Endothelial cell of umbilical vein (primary cell): Measurements from ENCODE around the gene SYNM. TPM values are rescaled to one million over a fixed set of nuclear protein-coding genes. Genes with fewer than 3 reads are reported as not detected.

Experiments used
- BruUV-seq: library from RNA; stranded (reverse); fragments of 400-500 nt; replicated peaks from 2 replicates; lab custom pipeline; 2021; lab: Mats Ljungman, UMichigan
- CTCF ChIA-PET: fragments of 300-600, 350-600 bp; sonication (Branson Sonifier 250); formaldehyde crosslinking; loops from one replicate; lab custom pipeline; 2021; ENCODE audit warnings: antibody characterized with exemption, inconsistent platforms; lab: Charles Lee
- POLR2A ChIA-PET: fragments of 300-600, 350-600 bp; sonication (Branson Sonifier 250); formaldehyde crosslinking; loops from one replicate; lab custom pipeline; 2021; ENCODE audit warnings: antibody characterized with exemption, inconsistent platforms; lab: Charles Lee
- DNase-seq: peaks from one replicate; pipeline ENCODE4 v3.0.0-alpha.2; 2011; ENCODE audit warnings: low read depth, low spot score
- FAIRE-seq: peaks from 2 replicates; lab custom pipeline; 2011; peaks lifted over from hg19 to GRCh38; lab: Jason Lieb, UNC
- H2AFZ ChIP-seq: 2 replicates; pipeline ENCODE4 v1.6.0; 2012; ENCODE audit warnings: low read depth, low read length, control low read depth, inconsistent platforms
- H3K27ac ChIP-seq: 2 replicates; pipeline ENCODE4 v1.5.1; 2011; ENCODE audit warnings: low read depth, mild to moderate bottlenecking, control low read depth, low read length, moderate library complexity; ENCODE audit not compliant: insufficient read depth
- H3K27me3 ChIP-seq, 2 experiments: 2 replicates each; pipeline versions ENCODE4 v1.6.0 to v1.6.1; 2011; ENCODE audit warnings: low read length in 2 of 2, mixed read lengths in 1 of 2; ENCODE audit not compliant: control insufficient read depth in 2 of 2, insufficient read depth in 2 of 2
- H3K36me3 ChIP-seq, 2 experiments: 2 replicates in 1 of 2; 3 replicates in 1 of 2; pipeline ENCODE4 v1.5.1; 2011; ENCODE audit warnings: low read length in 2 of 2, mild to moderate bottlenecking in 1 of 2, moderate library complexity in 1 of 2; ENCODE audit not compliant: control insufficient read depth in 2 of 2, insufficient read depth in 2 of 2; ENCODE audit errors: extremely low read depth in 1 of 2
- H3K4me1 ChIP-seq: 3 replicates; pipeline ENCODE4 v1.5.1; 2011; ENCODE audit warnings: mild to moderate bottlenecking, low read length; ENCODE audit not compliant: control insufficient read depth, insufficient read depth; ENCODE audit errors: extremely low read depth
- H3K4me2 ChIP-seq: 2 replicates; pipeline ENCODE4 v1.6.1; 2011; ENCODE audit warnings: low read length, control low read depth, mixed read lengths; ENCODE audit not compliant: insufficient read depth
- H3K4me3 ChIP-seq, 3 experiments: fragments of 200-600 bp in 1 of 3; sonication (generic), shearing (Covaris generic) in 1 of 3; replicated peaks in 1 of 3; 2 replicates each; pipeline ENCODE4 v1.5.1; 2011 to 2016; ENCODE audit warnings: control low read depth in 3 of 3, low read length in 3 of 3, mild to moderate bottlenecking in 2 of 3, inconsistent platforms in 1 of 3, low read depth in 1 of 3, moderate library complexity in 1 of 3; ENCODE audit not compliant: insufficient read depth in 1 of 3
- H3K79me2 ChIP-seq: 2 replicates; pipeline ENCODE4 v1.6.0; 2012; ENCODE audit warnings: low read length, inconsistent platforms; ENCODE audit not compliant: control insufficient read depth, insufficient read depth
- H3K9ac ChIP-seq: replicated peaks from 2 replicates; pipeline ENCODE3; 2011; ENCODE audit warnings: low read length, control low read depth; ENCODE audit not compliant: insufficient read depth; ENCODE audit errors: extremely low read depth
- H3K9me1 ChIP-seq: replicated peaks from 3 replicates; pipeline ENCODE4 v1.6.0; 2011; ENCODE audit warnings: mild to moderate bottlenecking, low read length; ENCODE audit not compliant: control insufficient read depth, insufficient read depth; ENCODE audit errors: extremely low read depth
- H3K9me3 ChIP-seq: replicated peaks from 2 replicates; pipeline ENCODE4 v1.5.1; 2012; ENCODE audit warnings: low read length, inconsistent platforms; ENCODE audit not compliant: control insufficient read depth, insufficient read depth
- H4K20me1 ChIP-seq: replicated peaks from 2 replicates; pipeline ENCODE3; 2011; ENCODE audit warnings: mild to moderate bottlenecking, low read length; ENCODE audit not compliant: control insufficient read depth, insufficient read depth; ENCODE audit errors: extremely low read depth
- CTCF ChIP-seq, 2 donors: IDR thresholded peaks; 1 replicate in 1 of 2; 2 replicates in 1 of 2; pipeline ENCODE4 v1.5.1; 2011; ENCODE audit warnings: low read length in 2 of 2, mild to moderate bottlenecking in 2 of 2, moderate library complexity in 2 of 2, control low read depth in 1 of 2, inconsistent platforms in 1 of 2, low read depth in 1 of 2; ENCODE audit not compliant: insufficient read depth in 1 of 2; ENCODE audit errors: extremely low read depth in 1 of 2
- EZH2 ChIP-seq: IDR thresholded peaks from 2 replicates; pipeline ENCODE4 v1.6.1; 2012; ENCODE audit warnings: borderline replicate concordance, low read depth, mild to moderate bottlenecking, moderate library complexity, low read length, inconsistent platforms; ENCODE audit not compliant: severe bottlenecking
- FOS ChIP-seq: IDR thresholded peaks from 2 replicates; pipeline ENCODE4 v1.6.1; 2011; ENCODE audit warnings: mild to moderate bottlenecking, low read length, moderate library complexity, borderline replicate concordance; ENCODE audit not compliant: insufficient read depth
- GATA2 ChIP-seq: IDR thresholded peaks from 2 replicates; pipeline ENCODE4 v1.7.0; 2011; ENCODE audit warnings: low read depth, mild to moderate bottlenecking, moderate library complexity, mixed read lengths, low read length; ENCODE audit not compliant: insufficient read length, insufficient read depth
- JUN ChIP-seq: IDR thresholded peaks from 2 replicates; pipeline ENCODE4 v1.6.1; 2011; ENCODE audit warnings: borderline replicate concordance, low read depth; ENCODE audit not compliant: insufficient read length, insufficient read depth
- MAX ChIP-seq: IDR thresholded peaks from 2 replicates; pipeline ENCODE4 v1.6.1; 2011; ENCODE audit not compliant: insufficient read depth, insufficient read length
- MYC ChIP-seq: IDR thresholded peaks from one replicate; pipeline ENCODE4 v1.6.1; 2011; ENCODE audit warnings: mild to moderate bottlenecking, low read depth, low read length
- POLR2A ChIP-seq: IDR thresholded peaks from 2 replicates; pipeline ENCODE4 v1.6.1; 2012; ENCODE audit warnings: low read depth, mild to moderate bottlenecking, control low read depth, low read length
- POLR2AphosphoS5 ChIP-seq: IDR thresholded peaks from 2 replicates; pipeline ENCODE4 v1.6.1; 2012; ENCODE audit warnings: low read depth, mild to moderate bottlenecking, control low read depth, low read length, moderate library complexity; ENCODE audit not compliant: insufficient read depth
- dilution Hi-C: fragments of 300-500 bp; cut with MboI; formaldehyde crosslinking; loops from one replicate; pipeline ENCODE4 v1.15.0; 2019; ENCODE audit warnings: low sequenced_read_pairs; ENCODE audit not compliant: extremely low pct_ligation_motif_present
- intact Hi-C: fragments of 100-400 bp; cut with micrococcal nuclease; formaldehyde crosslinking; loops from one replicate; pipeline ENCODE4 v1.10.0; 2022
- polyA plus RNA-seq, 4 experiments: library from polyadenylated mRNA; depleted of rRNA in 3 of 4; stranded (reverse) in 3 of 4; unstranded in 1 of 4; fragments of >200 nt; gene quantifications; 2 replicates each; pipeline versions ENCODE4 v1.2.1 to v1.2.3, GENCODE V29; 2011 to 2012; ENCODE audit warnings: missing spikeins in 1 of 4
- total RNA-seq: library from RNA; stranded (reverse); gene quantifications from 2 replicates; pipeline ENCODE4 v1.2.3, GENCODE V29; 2021

The SYNM gene
- total and polyA plus RNA-seq, 2 donors (not counting 3 experiments of a cell fraction or from before 2014, with no cell fraction given) = 3.7 to 10.2 TPM

GRCh38 chr15:99140590-99140989, 35.7 kb downstream of the SYNM start:
- H2AFZ ChIP-seq = no peak overlapping the region
- no peak overlapping the region for H3K9ac ChIP-seq
- DNase-seq (no peak), FAIRE-seq (no peak)
- H3K27me3 ChIP-seq = no peaks in the 10 kb centered on the region
- CTCF ChIA-PET = interaction anchor here (0.8 kb wide), 1 partner anchor 35 kb away, joined by 3 read pairs; no protein-coding TSS in a partner anchor
- H3K4me3 ChIP-seq = no peak overlapping the region
- no peaks in the 10 kb centered on the region for H3K9me3 ChIP-seq
- no TSS peak for BruUV-seq
- dilution Hi-C loops (no loop called here), intact Hi-C loops (no loop called here)
- TF ChIP-seq JUN = no peak
- no peak for TF ChIP-seq MYC
- TF ChIP-seq POLR2AphosphoS5 = no peak
- TF ChIP-seq EZH2 = no peak
- TF ChIP-seq MAX = no peak
- TF ChIP-seq CTCF (IDR thresholded peaks at IDR 0.05; ENCODE audit: extremely low read depth in 1 of 2, insufficient read depth in 1 of 2, low read depth in 1 of 2, low read length in 2 of 2) = no peak
- TF ChIP-seq FOS = no peak
- no peak for TF ChIP-seq POLR2A
- TF ChIP-seq GATA2 = no peak
- no peak overlapping the region for H3K27ac ChIP-seq
- no peak overlapping the region for H3K4me2 ChIP-seq
- H3K36me3 ChIP-seq = peaks cover 0 to 4% of the 10 kb centered on the region in 2 experiments
- POLR2A ChIA-PET = no interaction called here
- H3K4me1 ChIP-seq = peaks cover 3% of the 10 kb centered on the region
- no peaks in the 10 kb centered on the region for H4K20me1 ChIP-seq
- H3K79me2 ChIP-seq = no peaks in the 10 kb centered on the region
- H3K9me1 ChIP-seq = no peaks in the 10 kb centered on the region
